Activated CD4-positive, alpha-beta T cell treated with anti-CD3 and anti-CD28 coated beads, Interleukin-2, amount 50 U/mL, for 1 hour (primary cell): ENCODE measurements around the gene ST8SIA2.

Experiments
- DNase-seq: peaks from one replicate; pipeline ENCODE4 v3.0.0-alpha.2; 2020

The ST8SIA2 gene, protein sequence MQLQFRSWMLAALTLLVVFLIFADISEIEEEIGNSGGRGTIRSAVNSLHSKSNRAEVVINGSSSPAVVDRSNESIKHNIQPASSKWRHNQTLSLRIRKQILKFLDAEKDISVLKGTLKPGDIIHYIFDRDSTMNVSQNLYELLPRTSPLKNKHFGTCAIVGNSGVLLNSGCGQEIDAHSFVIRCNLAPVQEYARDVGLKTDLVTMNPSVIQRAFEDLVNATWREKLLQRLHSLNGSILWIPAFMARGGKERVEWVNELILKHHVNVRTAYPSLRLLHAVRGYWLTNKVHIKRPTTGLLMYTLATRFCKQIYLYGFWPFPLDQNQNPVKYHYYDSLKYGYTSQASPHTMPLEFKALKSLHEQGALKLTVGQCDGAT

DNA sequence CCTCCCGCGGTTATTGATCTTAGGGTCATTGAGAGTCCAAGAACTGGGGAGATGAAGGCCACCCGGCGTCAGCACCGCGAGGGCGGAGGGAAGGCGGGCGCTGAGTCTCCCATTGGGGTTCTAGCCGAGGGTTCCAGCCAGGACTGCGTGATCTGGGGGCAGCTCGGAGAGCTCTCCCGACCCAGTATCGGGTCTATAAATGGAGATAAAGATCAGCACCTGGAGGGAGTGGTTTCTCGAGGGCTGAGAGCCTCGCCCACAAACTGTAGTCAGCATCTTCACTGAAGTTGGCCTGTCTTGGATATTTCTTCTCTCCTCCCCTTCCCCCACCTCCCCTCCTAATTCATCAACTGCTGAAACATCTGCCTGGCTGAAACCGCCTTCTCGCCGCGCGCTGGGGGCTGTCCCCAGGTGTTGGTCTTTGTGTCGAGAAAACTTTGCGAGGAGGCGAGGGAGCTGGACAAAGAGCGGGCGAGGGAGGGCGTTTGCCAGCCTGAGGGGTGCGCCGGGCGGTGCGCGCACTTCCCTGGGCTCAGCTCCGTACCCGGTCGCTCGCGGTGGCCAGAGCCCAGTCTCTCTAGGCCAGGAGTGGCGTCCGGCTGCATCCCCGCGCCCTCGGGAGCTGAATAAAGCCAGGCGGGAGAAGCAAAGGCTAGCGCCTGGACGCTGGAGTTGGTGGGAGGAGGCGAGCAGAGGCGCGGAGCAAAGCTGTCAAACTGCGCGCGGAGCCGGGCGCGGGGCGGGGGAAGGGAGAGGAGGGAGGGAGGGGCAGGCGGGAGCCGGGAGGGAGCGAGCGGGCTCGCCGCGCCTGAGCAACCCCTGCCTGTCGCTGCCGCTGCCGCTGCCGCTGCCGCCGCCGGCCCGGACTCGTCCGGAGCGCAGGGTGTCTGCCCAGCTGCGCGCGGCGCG, at the start of gene ST8SIA2:
ST8SIA2 (plus strand) TSS at position 811 of the 909 bp plus-strand sequence. CDS start 184 bp downstream, outside the sequence.
- DNase-seq, result no peak

DNA sequence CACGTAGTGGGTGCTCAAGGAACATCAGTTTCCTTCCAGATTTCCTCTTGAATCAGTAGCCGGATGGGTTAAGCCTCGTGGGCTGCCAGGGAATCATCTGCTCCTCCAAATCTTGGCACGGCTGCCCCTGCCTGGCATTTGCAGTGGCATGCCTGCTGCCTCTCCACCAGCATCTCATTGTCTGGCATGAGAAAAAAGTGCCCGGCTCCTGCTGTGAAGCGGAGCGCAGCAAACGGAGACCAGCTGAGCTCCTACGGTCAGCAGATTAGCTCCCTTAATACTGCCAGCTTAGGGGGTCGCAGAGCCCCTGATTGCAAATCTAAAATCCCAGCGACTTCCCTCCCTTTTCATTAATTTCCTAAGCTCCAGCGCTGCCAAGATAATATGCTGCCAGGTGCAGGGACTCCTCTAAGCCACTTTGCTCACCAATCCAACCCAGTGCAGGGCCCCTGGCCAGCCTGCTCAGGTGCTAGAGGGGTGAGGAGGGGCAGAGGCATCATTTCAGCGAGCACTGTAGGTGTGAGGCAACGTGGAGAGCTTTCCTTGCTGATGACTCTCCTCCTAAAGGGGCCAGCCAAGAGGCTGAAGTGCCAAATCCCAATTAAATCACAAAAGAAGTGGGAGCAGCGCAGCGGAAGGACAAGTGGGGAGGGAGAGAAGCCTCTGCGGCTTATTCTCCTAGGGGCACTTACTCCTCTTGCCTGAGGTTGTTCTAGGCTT, 49.6 kb upstream of the ST8SIA2 start:
- DNase-seq, result no peak

DNA sequence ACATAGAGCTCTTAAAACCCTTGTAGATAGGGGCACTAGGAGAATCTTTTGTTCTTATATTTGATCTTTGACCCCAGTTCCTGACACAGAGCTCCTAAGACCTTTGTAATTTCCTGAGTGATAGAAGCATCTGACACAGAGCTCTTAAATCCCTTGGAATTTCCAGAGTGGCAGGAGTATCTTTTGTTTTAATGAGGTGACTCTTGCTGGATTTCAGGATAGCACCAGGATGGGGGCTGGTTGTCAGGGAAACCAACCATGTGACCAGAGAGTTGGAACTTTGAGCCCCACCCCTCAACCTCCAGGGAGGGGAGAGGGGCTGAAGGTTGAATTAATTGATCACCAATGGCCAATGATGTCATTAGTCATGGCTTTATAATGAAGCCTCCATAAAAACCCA, 47.6 kb upstream of the ST8SIA2 start:
- DNase-seq, result no peak

DNA sequence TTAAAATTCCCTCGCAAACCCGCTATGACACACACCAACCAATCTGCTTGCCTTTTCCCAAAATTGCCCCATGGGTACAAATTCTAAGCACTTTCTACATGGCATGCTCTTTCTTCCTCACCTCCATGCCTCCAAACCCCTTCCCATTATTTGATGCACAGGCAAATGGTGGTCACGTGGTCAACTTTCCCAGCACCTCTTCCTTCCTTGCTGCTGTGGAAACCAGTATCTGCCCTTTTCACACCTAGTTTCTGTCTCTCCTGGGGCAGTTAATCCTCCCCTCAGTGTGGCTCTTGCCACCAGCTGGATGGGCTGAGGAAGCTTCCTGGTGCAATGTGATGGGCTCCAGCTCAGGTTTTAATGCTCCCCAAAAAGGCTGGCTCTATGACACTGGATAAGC, 38.4 kb upstream of the ST8SIA2 start:
- no peak for DNase-seq

DNA sequence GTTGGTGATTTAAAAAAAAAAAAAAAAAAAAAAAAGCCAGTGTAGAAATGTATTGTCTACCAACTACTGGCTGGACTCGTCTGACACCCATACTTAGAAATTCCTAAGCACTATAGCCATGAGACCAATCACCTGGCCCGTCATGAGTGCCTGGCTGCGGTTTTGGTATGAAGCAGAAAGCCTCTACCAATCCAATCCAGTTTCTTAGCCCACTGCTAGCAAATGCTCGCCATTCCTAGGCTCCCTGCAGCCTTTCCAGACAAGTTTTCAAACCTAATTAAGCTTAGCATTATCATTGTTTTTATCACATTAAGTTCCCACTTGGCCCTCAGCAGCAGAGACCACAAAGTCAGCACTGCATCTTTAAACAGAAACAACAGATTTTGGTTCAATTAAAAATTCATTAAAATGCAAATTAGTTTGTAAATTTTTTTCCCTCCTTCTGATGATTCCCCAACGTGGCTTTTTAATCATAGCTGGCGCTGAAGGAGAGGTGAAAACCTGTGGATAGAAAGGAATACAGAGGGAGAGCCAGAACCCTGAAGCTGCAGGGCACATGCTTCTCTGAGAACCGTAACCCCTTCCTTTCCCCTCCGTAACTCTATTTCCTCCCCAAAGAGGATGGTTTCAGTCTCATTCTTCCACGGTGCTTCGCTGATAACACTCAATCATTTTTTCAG, 32.2 kb upstream of the ST8SIA2 start:
- no peak for DNase-seq

DNA sequence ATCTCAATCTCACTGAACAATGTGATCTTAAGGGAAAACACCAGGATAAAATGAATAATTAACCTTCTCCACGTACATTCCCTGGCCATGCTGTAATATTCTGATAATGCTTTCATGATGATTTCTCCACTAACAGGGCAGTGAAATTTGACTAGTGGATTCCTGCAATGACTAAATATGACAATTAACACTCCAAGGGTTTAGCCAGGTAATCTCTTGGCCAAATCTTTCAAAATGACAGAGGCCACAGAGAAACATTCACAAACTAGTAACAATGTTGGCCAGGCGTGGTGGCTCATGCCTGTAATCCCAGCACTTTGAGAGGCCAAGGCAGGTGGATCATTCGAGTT, 31.7 kb upstream of the ST8SIA2 start:
- no peak for DNase-seq

DNA sequence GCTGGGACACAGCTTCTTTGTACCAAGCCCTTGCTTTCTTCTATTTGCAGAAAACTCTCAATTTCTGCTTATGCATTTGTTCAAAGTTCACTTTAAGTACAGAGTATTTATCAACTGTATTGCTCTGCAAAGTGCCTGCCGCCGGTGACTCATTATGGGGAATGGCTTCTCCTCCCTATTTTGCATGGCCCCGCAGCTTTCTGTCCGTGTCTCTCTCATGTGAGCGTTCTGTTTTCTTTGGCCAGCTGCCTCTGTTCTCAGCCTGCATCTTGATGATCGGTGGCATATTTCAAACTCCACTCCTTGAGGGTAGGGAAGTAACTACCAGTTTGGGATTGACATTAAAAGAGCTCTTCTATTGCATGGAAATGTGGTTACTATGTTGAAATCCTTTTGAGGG, 28.6 kb upstream of the ST8SIA2 start:
- DNase-seq, result no peak

DNA sequence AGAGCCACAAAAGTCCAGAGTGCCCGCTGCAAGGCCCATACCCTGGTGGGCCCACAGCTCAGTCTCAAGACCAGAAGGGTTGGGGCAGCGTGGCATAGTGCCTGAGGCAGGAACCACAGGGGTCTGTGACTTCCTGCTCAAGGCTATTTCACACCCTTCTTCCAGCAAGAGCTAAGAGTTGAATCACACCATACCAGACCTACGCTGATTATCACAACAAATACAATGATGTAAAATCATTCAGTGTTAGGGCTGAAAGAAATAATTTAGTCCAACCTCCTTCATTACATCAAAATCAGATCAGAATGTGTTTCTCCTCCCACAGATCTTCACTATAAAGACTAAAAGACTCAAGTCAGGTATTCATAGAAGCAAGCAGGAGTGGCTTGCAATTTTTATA, 27.8 kb upstream of the ST8SIA2 start:
- DNase-seq, result no peak

DNA sequence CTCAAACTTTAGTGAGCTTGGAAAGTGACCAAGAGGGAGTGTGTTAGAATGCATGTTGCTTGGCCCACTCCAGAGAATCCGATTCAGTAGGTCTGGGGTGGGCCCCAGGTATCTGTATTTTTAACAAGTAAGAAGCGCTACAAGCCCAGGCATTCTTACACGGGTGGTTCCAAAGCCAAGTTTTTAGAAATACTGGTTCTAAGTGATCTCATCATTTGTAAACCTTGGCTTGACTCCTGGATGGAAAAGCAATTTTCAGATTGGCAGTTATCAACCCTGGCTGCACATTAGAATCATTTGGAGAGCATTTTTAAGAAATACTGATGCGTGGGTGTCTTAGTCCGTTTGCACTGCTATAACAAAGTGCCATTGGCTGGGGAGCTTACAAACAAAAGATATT, 27.3 kb upstream of the ST8SIA2 start:
- DNase-seq, result no peak

DNA sequence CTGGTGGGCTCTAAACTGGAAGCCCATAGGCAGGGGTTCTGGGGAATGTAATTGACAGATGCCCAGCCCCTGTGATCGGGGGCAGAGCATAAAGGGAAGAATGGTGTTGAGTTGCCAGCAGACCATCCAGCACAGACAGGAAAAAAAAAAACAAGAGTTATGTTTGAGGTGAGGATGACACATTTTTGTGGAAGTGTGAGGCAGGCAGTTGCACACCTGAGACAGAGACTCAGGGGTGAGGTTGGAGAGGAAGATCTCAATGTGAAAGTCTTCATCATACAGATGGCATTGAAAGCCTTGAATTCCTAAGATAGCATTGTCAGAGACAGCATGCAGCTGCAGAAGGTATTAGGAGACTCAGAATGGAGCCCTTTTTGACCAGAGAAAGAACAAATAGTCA, 18.6 kb upstream of the ST8SIA2 start:
- no peak for DNase-seq

DNA sequence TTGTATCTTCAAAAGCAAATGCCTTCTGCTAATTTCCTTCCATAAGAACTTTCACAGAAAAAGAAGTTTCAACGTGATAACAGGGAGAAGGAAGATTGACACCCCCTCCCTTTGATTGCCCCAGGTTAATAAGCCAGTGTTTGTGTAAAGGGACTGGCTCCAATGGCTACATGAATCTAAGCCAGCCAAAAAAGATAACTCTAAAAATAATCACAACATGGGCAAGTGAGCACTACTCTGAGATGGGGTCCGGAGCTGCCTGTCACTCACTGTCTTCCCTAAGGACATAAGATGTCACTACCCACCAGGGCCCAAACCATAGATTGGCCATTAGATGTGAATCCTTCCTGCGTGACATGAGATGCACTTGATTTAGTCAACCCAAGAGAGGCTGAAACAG, 17.6 kb upstream of the ST8SIA2 start:
- DNase-seq, result no peak

DNA sequence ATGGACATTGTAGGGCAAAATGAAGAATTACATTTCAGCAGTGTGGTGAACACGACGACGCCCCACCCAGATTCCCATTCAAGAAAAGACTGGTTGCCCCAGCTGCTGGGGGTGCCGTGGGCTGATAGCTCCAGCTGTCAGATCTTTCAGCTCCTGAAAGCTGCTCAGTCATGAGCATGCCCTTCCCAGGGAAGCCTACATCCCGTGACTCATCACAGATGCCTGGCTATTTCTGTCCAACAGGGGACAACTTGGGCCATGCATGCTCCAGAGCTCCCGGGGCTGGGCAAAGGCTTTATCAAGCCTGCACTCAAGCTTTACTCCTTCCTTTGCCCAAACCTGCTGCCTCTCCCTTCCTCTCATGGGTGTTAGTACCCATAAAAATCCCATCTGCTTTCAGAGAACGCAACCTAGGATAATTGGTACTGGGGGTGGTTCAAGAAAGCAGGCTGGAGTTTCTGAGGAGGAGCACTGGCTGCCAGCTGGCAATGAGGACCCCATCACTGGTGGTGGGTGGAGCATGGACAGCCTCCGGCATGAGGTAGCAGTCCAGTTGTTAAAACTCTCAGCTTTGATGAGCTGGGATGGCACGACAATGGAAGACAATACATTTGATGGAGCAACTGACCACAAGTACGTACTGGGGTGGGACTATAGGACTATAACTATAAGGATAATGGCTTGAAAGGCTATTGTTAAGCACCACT, 16.4 kb upstream of the ST8SIA2 start:
- DNase-seq, result no peak

DNA sequence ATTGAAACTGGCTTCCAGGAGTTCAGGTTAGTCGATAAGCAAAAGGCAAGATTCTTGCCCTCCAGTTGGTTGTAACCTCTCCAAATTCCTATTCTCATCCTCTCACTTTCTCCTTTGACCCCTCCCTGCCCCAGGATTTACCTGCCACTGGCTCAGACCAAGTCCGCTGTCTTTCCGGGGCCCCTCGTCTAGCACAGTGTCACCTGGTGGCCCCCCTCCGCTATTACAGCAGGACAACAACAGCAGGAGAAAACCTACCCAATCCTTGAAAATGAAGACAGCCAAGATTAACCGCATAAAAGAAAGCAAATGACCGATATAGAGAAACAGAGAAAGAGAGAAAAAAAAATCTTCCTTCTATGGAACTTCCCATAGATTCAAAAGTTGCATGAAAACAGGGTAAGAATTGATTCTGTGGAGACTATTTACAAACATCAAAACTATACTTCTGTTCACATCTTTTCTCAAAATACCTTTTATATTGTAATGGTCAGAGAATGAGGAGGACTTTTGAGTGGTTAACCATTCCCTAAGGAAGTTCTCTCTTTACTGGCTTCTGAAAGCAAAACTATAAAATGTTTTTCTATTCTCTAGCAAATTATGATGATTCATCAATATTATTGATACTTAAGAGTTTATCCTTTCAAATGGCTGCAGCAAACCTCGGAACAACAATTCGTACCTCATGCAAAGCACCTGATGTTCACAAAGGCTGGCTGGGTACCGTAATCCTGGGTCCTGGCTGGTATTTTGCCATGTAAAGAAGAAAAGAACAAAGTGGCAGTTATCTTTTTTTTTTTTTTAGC, 10.0 kb upstream of the ST8SIA2 start:
- peak; percentile 2 for DNase-seq

DNA sequence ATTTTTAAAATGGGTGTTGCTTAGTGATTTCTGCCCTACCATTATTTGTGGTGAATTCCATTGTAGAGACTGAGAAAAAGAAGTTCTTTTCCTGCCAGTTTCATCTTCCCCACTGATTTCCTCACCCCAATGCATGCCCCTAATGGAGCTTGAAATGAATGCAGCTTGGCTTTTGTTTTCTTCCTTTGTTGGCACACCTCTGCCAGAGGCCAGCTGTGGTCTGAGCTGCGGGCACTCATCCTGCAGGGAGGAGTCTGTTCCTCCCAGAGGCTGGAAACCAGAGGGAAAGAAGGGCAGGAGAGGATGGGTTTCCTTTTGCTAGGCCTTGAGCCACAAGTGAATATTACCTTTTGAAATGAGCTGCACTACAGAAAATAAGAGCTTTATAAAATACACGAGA, 9.3 kb upstream of the ST8SIA2 start:
- DNase-seq, result no peak

DNA sequence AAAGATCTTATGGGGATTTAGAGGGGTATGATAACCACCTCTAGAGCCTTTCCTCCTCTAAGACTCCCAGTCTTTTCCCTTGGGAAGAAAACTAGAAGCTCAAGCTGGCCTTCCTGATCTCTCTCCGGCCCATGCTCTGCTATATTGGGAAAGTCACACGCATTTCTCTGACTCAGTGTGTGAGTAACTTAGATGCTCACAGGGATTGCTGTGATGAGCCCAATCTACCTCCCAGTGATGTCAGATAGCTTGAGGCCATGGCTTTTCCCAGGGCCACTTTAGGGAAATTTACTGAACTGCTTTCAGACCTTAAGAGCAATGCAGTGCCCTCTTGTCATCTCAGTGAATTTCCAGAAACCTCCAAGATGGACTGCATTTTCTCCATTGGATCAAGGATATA, 8.6 kb upstream of the ST8SIA2 start:
- DNase-seq, result no peak

DNA sequence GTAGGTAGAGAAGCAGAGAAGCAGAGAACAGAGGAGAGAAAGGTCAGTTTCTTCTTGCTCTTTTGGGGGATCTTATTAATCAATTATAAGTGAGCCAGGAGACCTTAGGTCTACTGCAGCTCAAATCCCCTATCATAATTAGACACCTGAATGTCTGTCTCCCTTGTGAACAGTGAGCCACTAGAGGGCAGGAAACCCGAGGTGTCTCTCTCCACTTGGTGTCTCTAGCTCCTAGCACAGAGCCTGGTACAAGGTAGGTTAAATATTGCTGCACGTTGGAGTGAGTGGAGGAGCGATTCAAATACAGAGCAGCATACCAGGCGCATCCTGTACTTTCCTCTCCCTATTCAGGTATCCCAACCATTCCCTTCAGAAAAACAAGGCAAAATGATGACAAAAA, 2.0 kb upstream of the ST8SIA2 start:
- DNase-seq, result no peak

DNA sequence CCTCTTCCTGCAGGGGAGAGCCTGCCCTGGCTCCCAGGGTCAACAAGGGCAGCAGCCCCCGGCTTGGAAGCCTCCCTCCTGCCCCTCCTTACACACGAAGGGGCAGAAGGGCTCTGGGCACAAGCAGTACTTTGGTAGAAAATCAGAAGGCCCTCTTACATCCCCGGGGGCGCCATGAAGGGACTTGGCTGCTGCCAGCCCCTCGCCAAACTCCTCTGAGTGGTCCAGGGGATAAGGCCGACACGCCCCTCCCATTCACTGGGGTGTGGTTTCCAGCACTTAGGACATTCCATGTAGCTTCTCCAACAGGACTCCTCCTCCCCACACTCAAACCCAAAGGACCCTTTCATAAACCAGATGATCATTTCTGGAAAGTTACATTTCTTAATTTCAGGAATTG, 1.2 kb upstream of the ST8SIA2 start:
- no peak for DNase-seq

DNA sequence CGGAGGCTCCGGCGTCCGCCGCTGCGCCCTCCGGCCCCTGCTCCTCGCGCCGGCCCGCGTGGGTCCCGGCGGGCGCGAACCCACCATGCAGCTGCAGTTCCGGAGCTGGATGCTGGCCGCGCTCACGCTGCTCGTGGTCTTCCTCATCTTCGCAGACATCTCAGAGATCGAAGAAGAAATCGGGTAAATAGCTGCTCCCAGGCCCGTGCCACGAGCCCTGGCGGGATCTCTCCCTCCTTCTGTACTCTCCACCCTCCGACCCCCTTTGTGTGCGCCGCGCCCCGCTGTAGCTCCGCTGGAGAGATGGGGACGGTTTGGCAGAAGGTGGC, 263 bp downstream of the ST8SIA2 start:
- DNase-seq, result no peak

DNA sequence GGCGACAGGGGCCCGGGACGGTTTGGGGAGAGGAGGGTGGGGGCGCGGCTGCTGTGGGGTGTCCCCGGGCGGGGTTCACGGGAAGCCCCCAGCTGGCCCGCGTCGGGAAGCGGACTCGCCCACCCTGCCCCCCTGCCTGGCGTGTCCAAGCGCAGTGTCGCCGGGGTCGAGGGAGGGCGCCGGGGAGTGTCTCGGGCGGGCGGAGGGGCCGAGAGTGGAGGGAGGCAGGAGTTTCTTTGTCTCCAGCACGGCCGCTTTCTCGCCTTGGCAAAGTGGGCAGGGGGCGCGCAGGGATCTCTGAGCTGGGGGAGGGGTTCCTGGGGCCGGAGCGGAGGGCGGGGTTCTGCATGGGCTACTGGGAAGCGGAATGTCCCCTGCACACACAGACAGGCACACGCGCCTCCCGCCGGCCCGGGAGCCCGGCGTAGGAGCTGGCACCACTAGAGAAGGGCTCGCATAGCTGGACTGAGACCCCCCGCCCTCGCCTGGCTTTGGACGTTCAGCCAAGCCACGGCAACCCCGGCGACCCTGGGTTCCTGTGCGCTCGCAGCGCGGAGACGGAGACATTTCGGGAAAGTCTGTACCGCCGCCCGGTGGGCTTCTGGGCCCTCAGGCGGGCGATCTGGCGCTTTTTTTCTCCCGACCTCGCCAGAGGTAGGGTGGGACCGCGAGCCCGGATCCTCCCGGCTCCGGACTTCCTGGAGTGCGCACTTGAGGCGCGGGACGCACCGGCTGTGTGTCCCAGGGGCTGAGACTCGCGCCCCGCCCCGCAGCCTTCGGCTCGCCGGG, 822 bp downstream of the ST8SIA2 start:
- DNase-seq, result no peak

DNA sequence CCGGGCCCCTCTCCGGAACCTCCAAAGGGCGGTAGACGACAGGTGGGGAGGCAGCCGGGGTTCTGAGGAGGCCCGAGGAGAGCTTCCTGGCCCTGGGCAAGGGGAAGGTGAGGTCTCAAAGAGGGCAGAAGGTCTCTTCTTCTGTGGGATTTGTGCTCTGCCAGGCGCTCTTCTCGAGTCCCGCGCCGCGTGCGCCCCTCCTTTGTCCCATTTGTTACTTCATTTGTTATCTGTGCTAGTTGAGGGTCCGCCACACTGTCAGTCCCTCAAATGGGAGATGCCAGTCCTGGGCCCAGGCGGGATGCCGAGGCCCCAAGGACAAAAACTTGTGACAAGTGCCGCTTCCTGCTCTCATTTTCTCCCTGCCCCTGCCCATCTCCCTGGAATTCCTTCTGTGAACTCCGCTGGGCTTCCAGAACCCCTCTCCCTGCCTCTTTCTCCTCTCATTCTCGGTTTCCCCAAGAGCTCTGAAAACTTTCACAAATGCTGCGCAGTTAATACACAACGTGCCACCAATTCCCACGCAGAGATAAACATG, 1.5 kb downstream of the ST8SIA2 start:
- no peak for DNase-seq
